CD4-positive, CD25-positive, alpha-beta regulatory T cell (primary cell): ENCODE measurements around the gene CCL17. TPM values are rescaled to one million over a fixed set of nuclear protein-coding genes. Genes with fewer than 3 reads are reported as not detected.
"Not testable (repeated sequence)": the region's sequence is repeated elsewhere in the genome, so short reads cannot be mapped to it uniquely, and the experiment has no call there.

Experiments used
- ATAC-seq, 2 donors: fragments of 150-1000 bp; cut with Tn5 transposase; one replicate each; pipeline ENCODE4 v1.10.0; 2021; ENCODE audit warnings: low read depth in 2 of 2, moderate number of reproducible peaks in 2 of 2, moderate library complexity in 1 of 2
- DNase-seq, 3 donors: peaks; one replicate each; pipeline versions ENCODE4 v3.0.0 to v3.0.0-alpha.2; 2012 to 2022; ENCODE audit warnings: mixed read lengths in 1 of 3
- H3K27ac ChIP-seq: one replicate; pipeline ENCODE4 v1.7.0; 2013; ENCODE audit warnings: mild to moderate bottlenecking, low read length; ENCODE audit not compliant: insufficient read depth, poor library complexity, severe bottlenecking
- H3K27me3 ChIP-seq: one replicate; pipeline ENCODE4 v1.7.0; 2013; ENCODE audit warnings: low read length; ENCODE audit not compliant: control insufficient read depth, insufficient read depth
- H3K36me3 ChIP-seq: one replicate; pipeline ENCODE4 v1.7.0; 2013; ENCODE audit warnings: mild to moderate bottlenecking, low read length, moderate library complexity; ENCODE audit not compliant: control insufficient read depth, insufficient read depth
- H3K4me1 ChIP-seq: 2 replicates; pipeline ENCODE4 v1.7.0; 2013; ENCODE audit warnings: mild to moderate bottlenecking, low read length; ENCODE audit not compliant: insufficient read depth, control insufficient read depth, poor library complexity, severe bottlenecking
- H3K4me3 ChIP-seq: one replicate; pipeline ENCODE4 v1.7.0; 2013; ENCODE audit warnings: low read depth, mild to moderate bottlenecking, low read length, moderate library complexity
- H3K9me3 ChIP-seq, 2 experiments: 1 replicate in 1 of 2; 2 replicates in 1 of 2; pipeline ENCODE4 v1.7.0; 2013; ENCODE audit warnings: low read length in 2 of 2, mild to moderate bottlenecking in 1 of 2, moderate library complexity in 1 of 2; ENCODE audit not compliant: control insufficient read depth in 2 of 2
- H3K27ac Mint-ChIP-seq, 3 donors: one replicate each; pipeline ENCODE4 v1.8.0; 2020 to 2022; ENCODE audit warnings: mild to moderate bottlenecking in 3 of 3, mixed read lengths in 3 of 3, moderate library complexity in 2 of 3
- H3K27me3 Mint-ChIP-seq: one replicate; pipeline ENCODE4 v1.8.0; 2022; ENCODE audit warnings: mild to moderate bottlenecking, mixed read lengths
- H3K36me3 Mint-ChIP-seq: one replicate; pipeline ENCODE4 v1.8.0; 2020; ENCODE audit warnings: mixed read lengths
- H3K4me1 Mint-ChIP-seq, 4 donors: one replicate each; pipeline ENCODE4 v1.8.0; 2020 to 2022; ENCODE audit warnings: mixed read lengths in 4 of 4, mild to moderate bottlenecking in 1 of 4
- H3K4me3 Mint-ChIP-seq, 4 donors: one replicate each; pipeline ENCODE4 v1.8.0; 2020 to 2022; ENCODE audit warnings: mild to moderate bottlenecking in 4 of 4, mixed read lengths in 4 of 4, moderate library complexity in 3 of 4
- H3K9me3 Mint-ChIP-seq, 7 donors: one replicate each; pipeline ENCODE4 v1.8.0; 2020 to 2022; ENCODE audit warnings: mixed read lengths in 7 of 7, mild to moderate bottlenecking in 3 of 7, moderate library complexity in 2 of 7
- polyA plus RNA-seq, 4 donors: library from polyadenylated mRNA; unstranded; fragments of 300-500 nt; fragmentation: Illumina TruSeq; gene quantifications; one replicate each; pipeline ENCODE4 v1.2.3, GENCODE V29; 2021
- total RNA-seq: library from RNA; stranded (reverse); gene quantifications from one replicate; pipeline ENCODE4 v1.2.3, GENCODE V29; 2022

Gene CCL17
- total and polyA plus RNA-seq, 5 donors from 2014 or later = not detected

GRCh38 chr16:57396786-57397185 lies 7.8 kb upstream of the CCL17 start:
- no peak for ATAC-seq
- Histone ChIP-seq H3K27ac (no peak overlapping the region), H3K9me3 (no peaks in the 10 kb centered on the region), H3K4me3 (no peak overlapping the region), H3K27me3 (no peaks in the 10 kb centered on the region), H3K4me1 (no peaks in the 10 kb centered on the region), H3K36me3 (no peaks in the 10 kb centered on the region)
- Mint-ChIP-seq H3K27ac (no peak overlapping the region), H3K9me3 (no peaks in the 10 kb centered on the region), H3K4me1 (no peaks in the 10 kb centered on the region), H3K4me3 (no peak overlapping the region), H3K27me3 (peaks cover 12% of the 10 kb centered on the region), H3K36me3 (no peaks in the 10 kb centered on the region)
- no peak for DNase-seq

GRCh38 chr16:57397493-57397892 lies 7.1 kb upstream of the CCL17 start:
- not testable (repeated sequence) for H3K27ac Mint-ChIP-seq, H3K27me3 ChIP-seq, H3K4me1 ChIP-seq, H3K4me1 Mint-ChIP-seq, H3K36me3 Mint-ChIP-seq, ATAC-seq, DNase-seq, H3K36me3 ChIP-seq, H3K4me3 Mint-ChIP-seq, H3K27ac ChIP-seq, H3K4me3 ChIP-seq, H3K9me3 ChIP-seq, H3K9me3 Mint-ChIP-seq
- H3K27me3 Mint-ChIP-seq = peaks cover 12% of the 10 kb centered on the region

GRCh38 chr16:57401943-57402640 lies 2.5 kb upstream of the CCL17 start:
- Mint-ChIP-seq H3K9me3 (no peaks in the 10 kb centered on the region), H3K36me3 (no peaks in the 10 kb centered on the region), H3K27me3 (peaks cover 6% of the 10 kb centered on the region), H3K27ac (no peak overlapping the region), H3K4me3 (no peak overlapping the region), H3K4me1 (peaks cover 0 to 2% (median 0%) of the 10 kb centered on the region in 4 donors)
- H3K36me3 ChIP-seq = no peaks in the 10 kb centered on the region
- H3K9me3 ChIP-seq = no peaks in the 10 kb centered on the region
- ATAC-seq (no peak), DNase-seq (no peak)
- no peaks in the 10 kb centered on the region for H3K27me3 ChIP-seq
- H3K4me1 ChIP-seq = no peaks in the 10 kb centered on the region
- no peak overlapping the region for H3K4me3 ChIP-seq
- no peak overlapping the region for H3K27ac ChIP-seq

GRCh38 chr16:57405097-57405496 lies 530 bp downstream of the CCL17 start:
- DNase-seq (no peak), ATAC-seq (no peak)
- Histone ChIP-seq H3K4me1 (no peaks in the 10 kb centered on the region), H3K9me3 (no peaks in the 10 kb centered on the region), H3K36me3 (no peaks in the 10 kb centered on the region), H3K4me3 (no peak overlapping the region), H3K27me3 (no peaks in the 10 kb centered on the region), H3K27ac (no peak overlapping the region)
- no peaks in the 10 kb centered on the region for H3K36me3 Mint-ChIP-seq
- no peak overlapping the region for H3K27ac Mint-ChIP-seq
- no peak overlapping the region for H3K4me3 Mint-ChIP-seq
- peaks cover 11% of the 10 kb centered on the region for H3K27me3 Mint-ChIP-seq
- H3K9me3 Mint-ChIP-seq = no peaks in the 10 kb centered on the region
- H3K4me1 Mint-ChIP-seq = peaks cover 0 to 3% (median under 1%) of the 10 kb centered on the region in 4 donors

GRCh38 chr16:57406881-57407280 lies 2.3 kb downstream of the CCL17 start:
- Mint-ChIP-seq H3K4me1 (peaks cover 0 to 3% (median under 1%) of the 10 kb centered on the region in 4 donors), H3K27me3 (peaks cover 4% of the 10 kb centered on the region), H3K27ac (no peak overlapping the region), H3K36me3 (no peaks in the 10 kb centered on the region), H3K9me3 (no peaks in the 10 kb centered on the region), H3K4me3 (no peak overlapping the region)
- no peaks in the 10 kb centered on the region for H3K4me1 ChIP-seq
- no peak overlapping the region for H3K27ac ChIP-seq
- H3K27me3 ChIP-seq = no peaks in the 10 kb centered on the region
- H3K36me3 ChIP-seq = no peaks in the 10 kb centered on the region
- ATAC-seq (no peak), DNase-seq (no peak)
- no peak overlapping the region for H3K4me3 ChIP-seq
- H3K9me3 ChIP-seq = no peaks in the 10 kb centered on the region

- H3K4me3 Mint-ChIP-seq = no peak overlapping the region
- no peaks in the 10 kb centered on the region for H3K27me3 ChIP-seq
- H3K4me3 ChIP-seq = no peak overlapping the region
- H3K27ac Mint-ChIP-seq = no peak overlapping the region
- H3K9me3 Mint-ChIP-seq = no peaks in the 10 kb centered on the region
- H3K4me1 Mint-ChIP-seq = peaks cover 0 to 3% (median under 1%) of the 10 kb centered on the region in 4 donors
- DNase-seq = no peak
- no peaks in the 10 kb centered on the region for H3K36me3 Mint-ChIP-seq
- no peaks in the 10 kb centered on the region for H3K9me3 ChIP-seq
- H3K4me1 ChIP-seq = no peaks in the 10 kb centered on the region
- no peak for ATAC-seq
- H3K36me3 ChIP-seq = no peaks in the 10 kb centered on the region
- no peak overlapping the region for H3K27ac ChIP-seq
- H3K27me3 Mint-ChIP-seq = peaks cover 4% of the 10 kb centered on the region
Measured at GRCh38 chr16:57407521-57408353, 3.2 kb downstream of the CCL17 start.

GRCh38 chr16:57409065-57409464 lies 4.5 kb downstream of the CCL17 start:
- no peak overlapping the region for H3K27ac ChIP-seq
- no peaks in the 10 kb centered on the region for H3K36me3 Mint-ChIP-seq
- H3K9me3 Mint-ChIP-seq = no peaks in the 10 kb centered on the region
- no peaks in the 10 kb centered on the region for H3K27me3 ChIP-seq
- ATAC-seq (no peak), DNase-seq (no peak)
- H3K4me3 Mint-ChIP-seq = no peak overlapping the region
- H3K4me3 ChIP-seq = no peak overlapping the region
- H3K4me1 ChIP-seq = no peaks in the 10 kb centered on the region
- H3K9me3 ChIP-seq = no peaks in the 10 kb centered on the region
- peaks cover 4% of the 10 kb centered on the region for H3K27me3 Mint-ChIP-seq
- peaks cover 0 to 3% (median under 1%) of the 10 kb centered on the region in 4 donors for H3K4me1 Mint-ChIP-seq
- peak overlapping the region in 1 of 3 donors; percentile 53 for H3K27ac Mint-ChIP-seq
- H3K36me3 ChIP-seq = no peaks in the 10 kb centered on the region
